ENCODE measurements around the gene CR1L.
"Not testable (repeated sequence)": the region's sequence is repeated elsewhere in the genome, so short reads cannot be mapped to it uniquely, and the experiment has no call there.

CR1L gene

GRCh38 chr1:207754974-207755700, 110.2 kb downstream of the CR1L start:
- TF ChIP-seq CTCF (IDR thresholded peaks at IDR 0.05; ENCODE audit: control extremely low read depth, extremely low read depth, low read depth, missing control alignments) = no peak
- DNase-seq (ENCODE audit: extremely low spot score) = no peak
- ChIA-PET CTCF (interaction anchor here (1.5 to 1.8 kb wide), 2 partner anchors 42 to 114 kb away, joined by 4 to 5 read pairs; no protein-coding TSS in a partner anchor), POLR2A (no interaction called here)

- TF ChIP-seq CTCF (IDR thresholded peaks at IDR 0.05; ENCODE audit: control extremely low read depth, extremely low read depth, low read depth, missing control alignments) = no peak
- ChIA-PET POLR2A (interaction anchor here (0.6 kb wide), 1 partner anchor 438 kb away, joined by 8 read pairs; no protein-coding TSS in a partner anchor), CTCF (interaction anchor here (1.5 to 1.8 kb wide), 2 partner anchors 41 to 113 kb away, joined by 4 to 5 read pairs; no protein-coding TSS in a partner anchor)
- DNase-seq (ENCODE audit: extremely low spot score) = no peak
Observed at GRCh38 chr1:207755846-207756693, 111.1 kb downstream of the CR1L start.

- ChIA-PET CTCF (no interaction called here), POLR2A (no interaction called here)
- no peak for DNase-seq (ENCODE audit: extremely low spot score)
- TF ChIP-seq CTCF (IDR thresholded peaks at IDR 0.05; ENCODE audit: control extremely low read depth, extremely low read depth, low read depth, missing control alignments) = no peak
Observed at GRCh38 chr1:207762622-207763021, 117.7 kb downstream of the CR1L start.

- CTCF ChIA-PET = no interaction called here
- no peak for DNase-seq (ENCODE audit: extremely low spot score)
- POLR2A ChIA-PET = no interaction called here
- TF ChIP-seq CTCF (IDR thresholded peaks at IDR 0.05; ENCODE audit: control extremely low read depth, extremely low read depth, low read depth, missing control alignments) = no peak
Observed at GRCh38 chr1:207763091-207763490, 118.2 kb downstream of the CR1L start.

- no peak for DNase-seq (ENCODE audit: extremely low spot score)
- ChIA-PET CTCF (interaction anchor here (1.4 kb wide), 1 partner anchor 34 kb away, joined by 4 read pairs; no protein-coding TSS in a partner anchor), POLR2A (interaction anchor here (0.6 kb wide), 1 partner anchor 45 kb away, joined by 4 read pairs; no protein-coding TSS in a partner anchor)
- no peak for TF ChIP-seq CTCF (IDR thresholded peaks at IDR 0.05; ENCODE audit: control extremely low read depth, extremely low read depth, low read depth, missing control alignments)
Observed at GRCh38 chr1:207763972-207764371, 119.0 kb downstream of the CR1L start.

- no peak for TF ChIP-seq CTCF (IDR thresholded peaks at IDR 0.05; ENCODE audit: control extremely low read depth, extremely low read depth, low read depth, missing control alignments)
- no peak for DNase-seq (ENCODE audit: extremely low spot score)
- POLR2A ChIA-PET = no interaction called here
- CTCF ChIA-PET = no interaction called here
Observed at GRCh38 chr1:207766569-207766968, 121.6 kb downstream of the CR1L start.

- POLR2A ChIA-PET; DNase-seq (ENCODE audit: extremely low spot score); CTCF ChIA-PET: not testable (repeated sequence)
Observed at GRCh38 chr1:207770514-207770913, 125.6 kb downstream of the CR1L start.

Data from GM10248 (cell line).